Measurements from ENCODE around the gene GJC3.

- no peak for TF ChIP-seq CTCF (IDR thresholded peaks at IDR 0.05)
- no peak for TF ChIP-seq POLR2AphosphoS5 (IDR thresholded peaks at IDR 0.05)
- no peak for TF ChIP-seq POLR2A (IDR thresholded peaks at IDR 0.05)
These were observed 1.2 kb downstream of the GJC3 start for GRCh38 chr7:99928188-99928587.
